AG04450 (cell line): ENCODE measurements around the gene SREBF2. TPM values are rescaled to one million over a fixed set of nuclear protein-coding genes. Genes with fewer than 3 reads are reported as not detected.
"Not testable (repeated sequence)": the region's sequence is repeated elsewhere in the genome, so short reads cannot be mapped to it uniquely, and the experiment has no call there.

Source experiments
- CTCF ChIA-PET: fragments of 300-600, 350-600 bp; formaldehyde crosslinking; extraction: SDS; loops from one replicate; lab custom pipeline; 2022; ENCODE audit warnings: antibody characterized with exemption, inconsistent platforms; lab: Charles Lee
- POLR2A ChIA-PET: fragments of 350-600 bp; formaldehyde crosslinking; extraction: SDS; loops from one replicate; lab custom pipeline; 2021; ENCODE audit warnings: antibody characterized with exemption, inconsistent platforms; lab: Yijun Ruan, JAX
- DNase-seq: peaks from one replicate; pipeline ENCODE4 v3.0.0-alpha.2; 2011; ENCODE audit warnings: low read depth, low spot score
- H3K27ac ChIP-seq: one replicate; pipeline ENCODE4 v1.5.1; 2012; ENCODE audit warnings: low read depth, low read length, control low read depth
- H3K27me3 ChIP-seq: one replicate; pipeline ENCODE4 v1.6.0; 2012; ENCODE audit warnings: low read length; ENCODE audit not compliant: control insufficient read depth, insufficient read depth
- H3K4me3 ChIP-seq: 2 replicates; pipeline ENCODE4 v1.5.1; 2011; ENCODE audit warnings: mild to moderate bottlenecking, low read depth, low read length, control low read depth
- H3K9me3 ChIP-seq: 2 replicates; pipeline ENCODE4 v1.5.1; 2012; ENCODE audit warnings: low read length; ENCODE audit not compliant: control insufficient read depth, insufficient read depth
- polyA plus RNA-seq: library from polyadenylated mRNA; depleted of rRNA; stranded (reverse); fragments of >200 nt; gene quantifications from 2 replicates; pipeline ENCODE4 v1.2.3, GENCODE V29; 2011
- TF ChIP-seq, protein P1 (sequence below): IDR thresholded peaks from 2 replicates; pipeline ENCODE4 v1.5.1; 2011; ENCODE audit warnings: low read depth, low read length, control low read depth, inconsistent platforms

The SREBF2 gene
- polyA plus RNA-seq, 1 experiment, result 31.7 TPM

GRCh38 chr22:41833369-41834004 lies 582 bp downstream of the SREBF2 start:
- peak overlapping the region; percentile 85 for H3K4me3 ChIP-seq
- H3K9me3 ChIP-seq, result no peaks in the 10 kb centered on the region
- POLR2A ChIA-PET, result interaction anchor here (1.0 to 1.6 kb wide), 4 partner anchors 29 to 136 kb away, joined by 5 to 11 read pairs (median 6); partner anchors contain the start of genes CCDC134 and CENPM
- no peaks in the 10 kb centered on the region for H3K27me3 ChIP-seq
- TF ChIP-seq, protein P1, sequence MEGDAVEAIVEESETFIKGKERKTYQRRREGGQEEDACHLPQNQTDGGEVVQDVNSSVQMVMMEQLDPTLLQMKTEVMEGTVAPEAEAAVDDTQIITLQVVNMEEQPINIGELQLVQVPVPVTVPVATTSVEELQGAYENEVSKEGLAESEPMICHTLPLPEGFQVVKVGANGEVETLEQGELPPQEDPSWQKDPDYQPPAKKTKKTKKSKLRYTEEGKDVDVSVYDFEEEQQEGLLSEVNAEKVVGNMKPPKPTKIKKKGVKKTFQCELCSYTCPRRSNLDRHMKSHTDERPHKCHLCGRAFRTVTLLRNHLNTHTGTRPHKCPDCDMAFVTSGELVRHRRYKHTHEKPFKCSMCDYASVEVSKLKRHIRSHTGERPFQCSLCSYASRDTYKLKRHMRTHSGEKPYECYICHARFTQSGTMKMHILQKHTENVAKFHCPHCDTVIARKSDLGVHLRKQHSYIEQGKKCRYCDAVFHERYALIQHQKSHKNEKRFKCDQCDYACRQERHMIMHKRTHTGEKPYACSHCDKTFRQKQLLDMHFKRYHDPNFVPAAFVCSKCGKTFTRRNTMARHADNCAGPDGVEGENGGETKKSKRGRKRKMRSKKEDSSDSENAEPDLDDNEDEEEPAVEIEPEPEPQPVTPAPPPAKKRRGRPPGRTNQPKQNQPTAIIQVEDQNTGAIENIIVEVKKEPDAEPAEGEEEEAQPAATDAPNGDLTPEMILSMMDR, result no peak
- CTCF ChIA-PET, result interaction anchor here (0.6 to 1.2 kb wide), 2 partner anchors 87 to 136 kb away, joined by 3 to 5 read pairs; no protein-coding TSS in a partner anchor
- peak overlapping the region; percentile 31 for H3K27ac ChIP-seq
- DNase-seq, result no peak

DNA sequence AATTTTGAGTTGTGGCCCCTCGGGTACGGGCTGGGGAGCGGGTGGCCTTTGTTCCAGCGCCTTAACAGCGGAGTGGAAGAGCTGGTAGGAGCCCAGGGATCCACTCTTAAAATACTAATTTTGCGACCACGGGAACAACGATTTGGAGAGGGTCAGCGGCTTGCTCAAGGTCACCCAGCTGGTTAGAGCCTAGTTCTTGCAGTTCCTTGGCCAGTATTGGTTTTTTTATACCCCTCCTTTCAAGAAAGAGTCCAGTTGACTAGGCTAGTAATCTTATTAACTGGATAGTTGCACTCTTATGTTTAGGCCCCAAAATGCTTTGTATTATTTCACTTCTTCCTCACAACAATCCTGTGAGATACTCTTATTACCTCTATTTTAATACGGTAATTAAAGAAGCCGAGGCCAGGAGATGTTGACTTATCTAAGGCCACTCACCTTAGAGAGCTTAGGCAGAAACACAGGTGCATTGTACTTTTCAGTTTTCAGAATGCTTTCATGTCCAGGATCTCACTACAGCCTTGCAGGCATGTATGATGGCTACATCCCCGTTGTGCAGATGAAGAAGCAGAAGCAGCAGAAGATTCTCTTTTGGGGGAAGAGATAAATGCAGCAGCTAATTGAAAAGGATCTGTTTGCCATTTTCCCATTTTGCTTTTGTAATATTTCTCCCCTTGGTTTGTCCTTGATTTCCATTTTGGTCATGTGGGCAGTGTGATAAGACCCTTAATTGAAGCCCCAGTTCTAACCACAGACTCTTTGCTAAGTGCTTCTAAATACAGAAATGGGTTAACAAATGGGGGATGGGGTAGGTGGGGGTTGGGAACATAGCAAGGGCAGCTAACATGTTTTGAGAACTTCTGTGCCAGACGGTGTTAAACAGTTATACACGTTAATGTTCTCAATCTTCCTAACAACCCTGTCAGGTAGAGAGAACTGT lies 1.4 kb downstream of the SREBF2 start:
- DNase-seq, result no peak
- Histone ChIP-seq H3K27me3 (no peaks in the 10 kb centered on the region), H3K9me3 (no peaks in the 10 kb centered on the region), H3K4me3 (peak overlapping the region; percentile 85), H3K27ac (peak overlapping the region; percentile 31)
- TF ChIP-seq, protein P1, result no peak
- CTCF ChIA-PET, result interaction anchor here (1.8 kb wide), 1 partner anchor 137 kb away, joined by 5 read pairs; no protein-coding TSS in a partner anchor
- POLR2A ChIA-PET, result interaction anchor here (0.9 to 1.6 kb wide), 2 partner anchors 34 to 137 kb away, joined by 5 to 6 read pairs; no protein-coding TSS in a partner anchor

GRCh38 chr22:41835462-41835861 lies 2.6 kb downstream of the SREBF2 start:
- CTCF ChIA-PET, result interaction anchor here (0.7 to 1.8 kb wide), 2 partner anchors 22 to 138 kb away, joined by 3 to 5 read pairs; no protein-coding TSS in a partner anchor
- not testable (repeated sequence) for H3K27me3 ChIP-seq, H3K4me3 ChIP-seq, H3K27ac ChIP-seq, H3K9me3 ChIP-seq, DNase-seq
- POLR2A ChIA-PET, result interaction anchor here (0.5 kb wide), 1 partner anchor 45 kb away, joined by 6 read pairs; no protein-coding TSS in a partner anchor

DNA sequence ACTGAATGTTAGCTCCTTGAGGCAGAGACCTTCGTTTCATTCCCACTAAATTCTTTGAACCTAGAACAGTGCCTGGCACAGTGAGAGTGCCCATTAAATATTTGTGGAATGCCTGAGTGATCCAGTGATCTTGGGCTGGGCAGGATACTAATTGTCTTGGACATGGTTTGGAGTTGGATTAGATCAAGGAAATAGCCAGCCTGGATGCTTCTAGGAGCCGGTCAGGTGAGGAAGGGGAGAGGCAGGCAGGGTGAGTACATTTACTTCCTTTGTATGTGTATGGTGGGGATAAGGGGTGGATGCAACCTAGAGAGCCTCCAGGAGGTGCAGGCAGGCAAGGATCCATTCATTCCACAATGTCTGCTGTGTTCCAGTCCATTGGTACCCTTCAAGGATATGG lies 3.6 kb downstream of the SREBF2 start:
- Histone ChIP-seq H3K4me3 (no peak overlapping the region), H3K27ac (no peak overlapping the region), H3K9me3 (no peaks in the 10 kb centered on the region), H3K27me3 (no peaks in the 10 kb centered on the region)
- TF ChIP-seq, protein P1, result no peak
- no peak for DNase-seq
- CTCF ChIA-PET, result interaction anchor here (1.8 kb wide), 1 partner anchor 139 kb away, joined by 5 read pairs; no protein-coding TSS in a partner anchor
- POLR2A ChIA-PET, result no interaction called here

GRCh38 chr22:41838842-41839618 lies 6.1 kb downstream of the SREBF2 start:
- no peak overlapping the region for H3K27ac ChIP-seq
- H3K27me3 ChIP-seq, result no peaks in the 10 kb centered on the region
- no peak overlapping the region for H3K4me3 ChIP-seq
- no peak for DNase-seq
- no peaks in the 10 kb centered on the region for H3K9me3 ChIP-seq
- TF ChIP-seq, protein P1, result no peak
- POLR2A ChIA-PET, result no interaction called here
- CTCF ChIA-PET, result interaction anchor here (1.9 kb wide), 1 partner anchor 102 kb away, joined by 5 read pairs; no protein-coding TSS in a partner anchor
